Measurements from ENCODE around the gene CEP170B.
A peak's percentile ranks its signal among the peaks of the same experiment; 100 is the strongest.
"Not testable (repeated sequence)": the region's sequence is repeated elsewhere in the genome, so short reads cannot be mapped to it uniquely, and the experiment has no call there.

The CEP170B gene

GRCh38 chr14:104844306-104845032 is 20.6 kb upstream of the CEP170B start:
- peak in 1 of 2 experiments; percentile 53 for DNase-seq

GRCh38 chr14:104845033-104845666 is 19.9 kb upstream of the CEP170B start:
- no peak for DNase-seq

GRCh38 chr14:104845834-104846441 is 19.1 kb upstream of the CEP170B start:
- no peak for DNase-seq

- DNase-seq, result no peak
These were observed 12.8 kb upstream of the CEP170B start for GRCh38 chr14:104852280-104852663.

- DNase-seq, result no peak
These were observed 9.5 kb upstream of the CEP170B start for GRCh38 chr14:104855532-104856090.

- DNase-seq, result no peak
These were observed 8.8 kb upstream of the CEP170B start for GRCh38 chr14:104856157-104856868.

GRCh38 chr14:104856869-104857860 is 7.9 kb upstream of the CEP170B start:
- no peak for DNase-seq

- DNase-seq, result not testable (repeated sequence)
These were observed 7.1 kb upstream of the CEP170B start for GRCh38 chr14:104857931-104858330.

GRCh38 chr14:104858811-104859426 is 6.1 kb upstream of the CEP170B start:
- no peak for DNase-seq

- no peak for DNase-seq
These were observed 5.2 kb upstream of the CEP170B start for GRCh38 chr14:104859900-104860299.

- no peak for DNase-seq
These were observed 4.7 kb upstream of the CEP170B start for GRCh38 chr14:104860414-104860813.

- no peak for DNase-seq
These were observed 1.8 kb upstream of the CEP170B start for GRCh38 chr14:104863131-104863862.

- DNase-seq, result no peak
These were observed 1.2 kb upstream of the CEP170B start for GRCh38 chr14:104863923-104864266.

GRCh38 chr14:104864267-104865080 is 594 bp upstream of the CEP170B start:
- DNase-seq, result no peak

GRCh38 chr14:104865631-104866441 is 768 bp downstream of the CEP170B start:
- DNase-seq, result peak in 1 of 2 experiments; percentile 32

GRCh38 chr14:104866451-104867370 is 1.6 kb downstream of the CEP170B start:
- no peak for DNase-seq

GRCh38 chr14:104867371-104868059 is 2.4 kb downstream of the CEP170B start:
- DNase-seq, result no peak
